H1 (cell line): ENCODE measurements around the gene NET1. TPM values are rescaled to one million over a fixed set of nuclear protein-coding genes. Genes with fewer than 3 reads are reported as not detected.

Experiments used
- CTCF ChIA-PET: fragments of 300-600 bp; sonication (Branson Sonifier 250); formaldehyde crosslinking; loops from one replicate; lab custom pipeline; 2021; ENCODE audit not compliant: partially characterized antibody; lab: Charles Lee
- POLR2A ChIA-PET: fragments of 300-600 bp; sonication (Branson Sonifier 250); formaldehyde crosslinking; loops from one replicate; lab custom pipeline; 2021; ENCODE audit warnings: inconsistent platforms; ENCODE audit not compliant: partially characterized antibody; lab: Charles Lee
- DNase-seq, 2 experiments: peaks; one replicate each; pipeline versions ENCODE4 v3.0.0 to v3.0.0-alpha.2; 2010 to 2022; ENCODE audit warnings: low spot score in 2 of 2, low read depth in 1 of 2, mixed read lengths in 1 of 2
- FAIRE-seq: peaks from 2 replicates; lab custom pipeline; 2011; peaks lifted over from hg19 to GRCh38; lab: Jason Lieb, UNC
- H2AFZ ChIP-seq: 2 replicates; pipeline ENCODE4 v1.8.1; 2012; ENCODE audit warnings: low read length, inconsistent platforms
- H2AK5ac ChIP-seq: 2 replicates; pipeline ENCODE4 v1.6.1; 2013; ENCODE audit warnings: low read depth, low read length
- H2BK120ac ChIP-seq: replicated peaks from 2 replicates; pipeline ENCODE3; 2013; ENCODE audit warnings: low read depth, low read length, inconsistent platforms
- H2BK12ac ChIP-seq: 2 replicates; pipeline ENCODE4 v1.6.1; 2013; ENCODE audit warnings: low read depth, low read length
- H2BK15ac ChIP-seq: 2 replicates; pipeline ENCODE4 v1.6.1; 2013; ENCODE audit warnings: low read length
- H2BK20ac ChIP-seq: 2 replicates; pipeline ENCODE4 v1.6.1; 2013; ENCODE audit warnings: low read length
- H2BK5ac ChIP-seq: 2 replicates; pipeline ENCODE4 v1.6.1; 2013; ENCODE audit warnings: low read depth, low read length
- H3K14ac ChIP-seq: 2 replicates; pipeline ENCODE4 v1.6.1; 2013; ENCODE audit warnings: inconsistent platforms; ENCODE audit not compliant: insufficient read length
- H3K18ac ChIP-seq: 2 replicates; pipeline ENCODE4 v1.6.1; 2013; ENCODE audit warnings: low read length; ENCODE audit errors: extremely low read depth
- H3K23ac ChIP-seq: 2 replicates; pipeline ENCODE4 v1.6.1; 2013; ENCODE audit warnings: inconsistent platforms; ENCODE audit not compliant: insufficient read length
- H3K23me2 ChIP-seq: 2 replicates; pipeline ENCODE4 v1.6.1; 2013; ENCODE audit warnings: low read depth, low read length
- H3K27ac ChIP-seq: 2 replicates; pipeline ENCODE4 v1.6.1; 2011; ENCODE audit warnings: low read depth, low read length, inconsistent platforms
- H3K27me3 ChIP-seq, 4 experiments: replicated peaks in 1 of 4; 1 replicate in 1 of 4; 2 replicates in 3 of 4; pipeline versions ENCODE4 v1.6.1 to v1.8.1; 2011 to 2013; ENCODE audit warnings: low read length in 3 of 4, mild to moderate bottlenecking in 3 of 4, inconsistent platforms in 2 of 4, mixed read lengths in 2 of 4, moderate library complexity in 1 of 4; ENCODE audit not compliant: control insufficient read depth in 3 of 4, insufficient read depth in 3 of 4; ENCODE audit errors: extremely low read depth in 1 of 4
- H3K36me3 ChIP-seq, 4 experiments: 2 replicates each; pipeline versions ENCODE4 v1.6.1 to v1.8.1; 2011 to 2013; ENCODE audit warnings: mild to moderate bottlenecking in 4 of 4, low read length in 3 of 4, moderate library complexity in 2 of 4, control low read depth in 1 of 4, inconsistent platforms in 1 of 4; ENCODE audit not compliant: insufficient read depth in 4 of 4, control insufficient read depth in 2 of 4
- H3K4ac ChIP-seq: replicated peaks from 2 replicates; pipeline ENCODE3; 2013; ENCODE audit warnings: low read length, low read depth, mixed read lengths, inconsistent platforms; ENCODE audit not compliant: insufficient read length
- H3K4me1 ChIP-seq, 4 experiments: replicated peaks in 1 of 4; 1 replicate in 1 of 4; 2 replicates in 3 of 4; pipeline versions ENCODE4 v1.6.1 to v1.8.1; 2011 to 2013; ENCODE audit warnings: low read length in 3 of 4, inconsistent platforms in 2 of 4, mixed read lengths in 1 of 4; ENCODE audit not compliant: insufficient read depth in 4 of 4, control insufficient read depth in 3 of 4
- H3K4me2 ChIP-seq, 2 experiments: 2 replicates each; pipeline versions ENCODE4 v1.6.1 to v1.8.1; 2011 to 2013; ENCODE audit warnings: low read depth in 2 of 2, low read length in 2 of 2, control low read depth in 1 of 2, inconsistent platforms in 1 of 2, mild to moderate bottlenecking in 1 of 2; ENCODE audit not compliant: insufficient read depth in 1 of 2
- H3K4me3 ChIP-seq, 4 experiments: fragments of 200-600, 300-600 bp in 1 of 4; sonication (generic), shearing (Covaris generic), sonication (Bioruptor Twin) in 1 of 4; 2 replicates each; pipeline versions ENCODE4 v1.5.1 to v1.8.1; 2011 to 2016; ENCODE audit warnings: low read length in 4 of 4, low read depth in 3 of 4, control low read depth in 2 of 4, inconsistent platforms in 2 of 4, mild to moderate bottlenecking in 2 of 4, mixed read lengths in 1 of 4, moderate library complexity in 1 of 4; ENCODE audit not compliant: insufficient read depth in 2 of 4; ENCODE audit errors: extremely low read depth in 1 of 4
- H3K56ac ChIP-seq: replicated peaks from 2 replicates; pipeline ENCODE3; 2013; ENCODE audit warnings: low read depth, mild to moderate bottlenecking, mixed read lengths, low read length, inconsistent platforms; ENCODE audit not compliant: insufficient read length
- H3K79me1 ChIP-seq: 2 replicates; pipeline ENCODE4 v1.6.1; 2013; ENCODE audit warnings: low read depth, low read length, control low read depth
- H3K79me2 ChIP-seq, 2 experiments: 2 replicates each; pipeline versions ENCODE4 v1.6.1 to v1.8.1; 2012 to 2013; ENCODE audit warnings: low read length in 2 of 2, mild to moderate bottlenecking in 2 of 2, inconsistent platforms in 1 of 2; ENCODE audit not compliant: insufficient read depth in 2 of 2, control insufficient read depth in 1 of 2
- H3K9ac ChIP-seq, 4 experiments: replicated peaks in 1 of 4; 1 replicate in 1 of 4; 2 replicates in 3 of 4; pipeline versions ENCODE4 v1.6.1 to v1.8.1; 2011 to 2013; ENCODE audit warnings: low read depth in 3 of 4, low read length in 3 of 4, control low read depth in 2 of 4, mild to moderate bottlenecking in 2 of 4, moderate library complexity in 2 of 4, inconsistent platforms in 1 of 4; ENCODE audit errors: extremely low read depth in 1 of 4
- H3K9me3 ChIP-seq, 2 experiments: 2 replicates each; pipeline versions ENCODE4 v1.6.1 to v1.8.1; 2012 to 2013; ENCODE audit warnings: mild to moderate bottlenecking in 2 of 2, moderate library complexity in 2 of 2, control low read depth in 1 of 2, inconsistent platforms in 1 of 2, low read depth in 1 of 2, low read length in 1 of 2, mixed read lengths in 1 of 2; ENCODE audit not compliant: insufficient read depth in 2 of 2
- H4K20me1 ChIP-seq, 2 experiments: replicated peaks in 1 of 2; 2 replicates each; pipeline versions ENCODE3 to v1.8.1; 2011 to 2013; ENCODE audit warnings: inconsistent platforms in 2 of 2, low read length in 2 of 2, mild to moderate bottlenecking in 1 of 2; ENCODE audit not compliant: insufficient read depth in 2 of 2, control insufficient read depth in 1 of 2
- H4K5ac ChIP-seq: 2 replicates; pipeline ENCODE4 v1.6.1; 2013; ENCODE audit warnings: low read length, low read depth, mixed read lengths, inconsistent platforms; ENCODE audit not compliant: insufficient read length
- H4K8ac ChIP-seq: 2 replicates; pipeline ENCODE4 v1.8.0; 2013; ENCODE audit warnings: mild to moderate bottlenecking, moderate library complexity, low read length, inconsistent platforms; ENCODE audit not compliant: insufficient read depth; ENCODE audit errors: extremely low read depth
- H4K91ac ChIP-seq: replicated peaks from 2 replicates; pipeline ENCODE3; 2013; ENCODE audit warnings: low read length, mixed read lengths, inconsistent platforms; ENCODE audit not compliant: insufficient read length
- CEBPB ChIP-seq: IDR thresholded peaks from 2 replicates; pipeline ENCODE4 v1.6.1; 2012; ENCODE audit warnings: low read depth, low read length
- HDAC6 ChIP-seq: IDR thresholded peaks from one replicate; pipeline ENCODE4 v1.7.1; 2012; ENCODE audit warnings: low read depth, mild to moderate bottlenecking, inconsistent platforms, low read length, moderate library complexity
- KDM5A ChIP-seq: fragments of 200-600 bp; IDR thresholded peaks from 2 replicates; pipeline ENCODE4 v1.7.1; 2012; ENCODE audit warnings: mild to moderate bottlenecking, low read length, inconsistent platforms, mixed read lengths
- MAFK ChIP-seq: IDR thresholded peaks from 2 replicates; pipeline ENCODE4 v1.6.1; 2012; ENCODE audit warnings: low read depth, mild to moderate bottlenecking, improper control_type of control experiment, low read length
- PHF8 ChIP-seq: fragments of 200-600 bp; sonication (generic); conservative IDR thresholded peaks from 2 replicates; pipeline ENCODE4 v1.7.1; 2012; ENCODE audit warnings: low read depth, mild to moderate bottlenecking, inconsistent platforms, low read length, moderate library complexity
- RAD21 ChIP-seq, 2 experiments: IDR thresholded peaks in 1 of 2; conservative IDR thresholded peaks in 1 of 2; 2 replicates each; pipeline ENCODE4 v1.6.1; 2011; ENCODE audit warnings: low read depth in 2 of 2, low read length in 2 of 2, improper control_type of control experiment in 1 of 2, inconsistent platforms in 1 of 2, mild to moderate bottlenecking in 1 of 2, moderate library complexity in 1 of 2
- SAP30 ChIP-seq: fragments of 300-600 bp; sonication (generic); IDR thresholded peaks from 2 replicates; pipeline ENCODE4 v1.7.1; 2012; ENCODE audit warnings: low read length, moderate library complexity, mild to moderate bottlenecking, inconsistent platforms; ENCODE audit not compliant: insufficient read depth, insufficient replicate concordance
- TAF1 ChIP-seq: IDR thresholded peaks from 2 replicates; pipeline ENCODE4 v1.6.1; 2011; ENCODE audit warnings: mild to moderate bottlenecking, low read depth, low read length
- TBP ChIP-seq: IDR thresholded peaks from 2 replicates; pipeline ENCODE4 v1.6.1; 2011; ENCODE audit warnings: low read depth, low read length, improper control_type of control experiment
- WGBS, 2 experiments: shearing (Covaris generic) in 1 of 2; methylation state at CpG; one replicate each; pipeline versions ENCODE4 v1.1.6 to v1.1.7; 2013 to 2015; ENCODE audit warnings: low lambda C conversion rate in 2 of 2, mixed read lengths in 2 of 2, inconsistent platforms in 1 of 2, low coverage in 1 of 2, missing lambda C conversion rate in 1 of 2; ENCODE audit not compliant: insufficient replicate concordance in 2 of 2, insufficient coverage in 1 of 2, insufficient read length in 1 of 2; ENCODE audit errors: extremely low coverage in 1 of 2, missing lambda C conversion rate in 1 of 2; 5-methylcytosine and 5-hydroxymethylcytosine counted together
- polyA plus RNA-seq, 7 experiments: library from polyadenylated mRNA; depleted of rRNA in 3 of 7; stranded (reverse) in 5 of 7; unstranded in 2 of 7; fragments of >200 nt in 5 of 7; fragments of 200-250 nt in 2 of 7; gene quantifications; 1 replicate in 5 of 7; 2 replicates in 1 of 7; 4 replicates in 1 of 7; pipeline versions ENCODE4 v1.2.1 to v1.2.3, GENCODE V29; 2011 to 2013; ENCODE audit warnings: missing spikeins in 2 of 7, mixed read lengths in 2 of 7
- total RNA-seq: library from RNA; stranded (reverse); fragmentation: NEBNext Ultra II Directional; extraction: Animal tissue kit (Norgen Biotek cat#: 25700); gene quantifications from 2 replicates; pipeline ENCODE4 v1.2.1, GENCODE V29; 2021

The NET1 gene
- total and polyA plus RNA-seq, 2 of the 8 experiments (the other 6 are each of a cell fraction or from before 2014, with no cell fraction given), result 21.5 to 117 TPM

DNA sequence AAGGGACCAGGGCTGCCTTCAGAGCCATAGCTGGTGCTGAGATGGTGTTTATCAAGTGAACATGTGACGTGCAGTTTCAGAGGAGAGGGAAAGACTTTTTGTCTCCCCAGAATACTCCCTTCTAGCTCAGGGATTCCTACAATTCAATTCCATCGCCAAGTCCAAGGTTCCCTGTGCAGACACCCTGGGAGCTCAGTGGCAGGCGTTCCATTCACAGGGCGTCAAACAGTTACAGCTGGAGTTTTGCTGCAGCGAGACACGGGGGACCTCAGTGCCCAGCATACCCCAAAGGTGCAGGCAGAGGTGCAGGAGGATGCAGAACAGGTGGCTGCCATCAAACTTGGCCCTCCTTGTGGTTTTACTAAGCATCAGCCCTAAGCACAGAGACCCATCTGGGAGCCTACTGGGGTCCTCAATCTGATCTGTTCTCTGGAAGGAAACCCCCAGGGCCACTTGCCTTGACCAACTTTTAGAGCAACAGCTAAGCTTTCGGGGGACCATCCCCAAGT lies 87.9 kb downstream of the NET1 start:
- Histone ChIP-seq H3K79me2 (no peaks in the 10 kb centered on the region), H3K4me3 (no peak overlapping the region), H2BK20ac (no peak overlapping the region), H3K9me3 (no peaks in the 10 kb centered on the region), H2BK5ac (no peak overlapping the region), H4K5ac (no peak overlapping the region), H3K9ac (no peak overlapping the region), H2AK5ac (no peak overlapping the region), H3K79me1 (no peaks in the 10 kb centered on the region), H4K8ac (no peak overlapping the region), H3K14ac (no peak overlapping the region), H4K20me1 (peaks cover 0 to 3% of the 10 kb centered on the region in 2 experiments), H3K18ac (no peak overlapping the region), H2AFZ (no peak overlapping the region), H4K91ac (no peak overlapping the region), H3K27ac (no peak overlapping the region), H2BK12ac (no peak overlapping the region), H3K27me3 (no peaks in the 10 kb centered on the region), H3K23me2 (peaks cover 12% of the 10 kb centered on the region; the same call in 1 of the 2 replicates), H3K4me2 (no peak overlapping the region), H2BK120ac (no peak overlapping the region), H3K56ac (no peak overlapping the region), H3K4me1 (peaks cover 0 to 3% (median 0%) of the 10 kb centered on the region in 4 experiments; a peak in 1 of 7 replicates), H3K4ac (no peak overlapping the region), H3K23ac (no peak overlapping the region), H3K36me3 (no peaks in the 10 kb centered on the region), H2BK15ac (peak overlapping the region; percentile 81; the same call in 1 of the 2 replicates)
- CTCF ChIA-PET, result interaction anchor here (0.6 to 4.7 kb wide), 10 partner anchors 10 to 129 kb away, joined by 3 to 28 read pairs (median 4); no protein-coding TSS in a partner anchor
- POLR2A ChIA-PET, result interaction anchor here (0.8 to 2.4 kb wide), 3 partner anchors 16 to 54 kb away, joined by 3 to 5 read pairs (median 3); no protein-coding TSS in a partner anchor
- 93% methylated on average over 7 of the region's 7 CpGs; no CpG with 5 or more reads in 1 of the 2 experiments for WGBS, 2 experiments
- FAIRE-seq (no peak), DNase-seq (no peak)
- TF ChIP-seq RAD21 (IDR thresholded peaks at IDR 0.05 in 1 of 2, conservative IDR thresholded peaks at IDR 0.05 in 1 of 2; ENCODE audit: low read depth in 2 of 2, low read length in 2 of 2) (no peak), TBP (no peak), PHF8 (no peak), MAFK (no peak), HDAC6 (no peak), CEBPB (no peak), TAF1 (no peak), KDM5A (no peak), SAP30 (no peak)
